ENCODE data around the gene BEAN1.
"Not testable (repeated sequence)": the region's sequence is repeated elsewhere in the genome, so short reads cannot be mapped to it uniquely, and the experiment has no call there.

BEAN1 gene

DNA sequence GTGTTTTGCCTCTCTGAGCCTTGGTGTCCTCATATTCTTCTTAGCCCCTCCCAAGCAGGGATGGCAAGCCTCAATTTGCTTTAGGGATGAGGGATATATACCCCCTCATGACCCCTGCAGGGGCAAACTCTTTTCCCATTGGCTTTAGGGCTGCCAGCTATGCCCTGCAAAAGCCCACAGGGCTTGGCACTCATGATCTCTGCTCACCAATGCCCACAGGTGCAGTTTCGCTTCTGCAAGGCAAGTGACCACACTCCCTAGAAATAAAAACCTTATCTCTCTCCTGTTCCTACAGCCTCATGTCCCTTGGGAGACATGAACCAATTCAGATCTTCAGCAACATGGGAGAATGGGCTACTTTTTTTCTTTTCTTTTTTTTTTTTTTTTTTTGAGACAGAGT is 8.8 kb downstream of the BEAN1 start:
- Histone ChIP-seq H3K4me1 (ENCODE audit: insufficient read depth, low read length) (peaks cover 14% of the 10 kb centered on the region), H3K9me3 (ENCODE audit: control insufficient read depth, insufficient read depth, low read length) (no peaks in the 10 kb centered on the region), H3K36me3 (ENCODE audit: insufficient read depth, low read length) (no peaks in the 10 kb centered on the region), H3K9ac (ENCODE audit: low read depth, low read length) (no peak overlapping the region)

DNA sequence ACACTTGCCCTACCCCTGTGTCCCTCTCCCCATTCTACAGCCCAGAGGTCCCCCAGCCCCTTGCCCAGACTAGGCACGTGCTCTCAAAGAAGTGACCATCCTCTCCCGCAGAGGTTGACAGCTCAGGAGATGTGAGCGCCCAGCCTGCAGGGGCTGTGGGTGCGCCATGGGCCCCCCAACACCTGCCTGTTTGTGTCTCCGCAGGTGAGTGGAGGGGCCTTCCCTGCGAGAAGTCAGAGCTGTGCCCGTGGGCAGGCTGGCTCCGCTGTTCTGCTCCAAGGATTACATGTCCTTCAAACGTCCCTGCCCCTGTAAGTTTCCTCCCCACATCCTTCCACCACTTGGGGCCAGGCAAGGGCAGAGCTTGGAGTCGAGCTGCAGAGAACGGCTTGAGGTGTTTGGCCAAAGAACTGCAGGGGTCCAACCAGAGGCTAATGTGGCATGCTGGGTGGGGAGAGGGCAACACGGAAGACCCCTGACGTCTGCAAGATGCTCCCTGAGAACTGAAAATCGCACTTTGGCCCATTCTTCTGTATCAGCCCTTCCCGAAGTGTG is 10.4 kb downstream of the BEAN1 start:
- no peaks in the 10 kb centered on the region for H3K36me3 ChIP-seq (ENCODE audit: insufficient read depth, low read length)
- no peaks in the 10 kb centered on the region for H3K9me3 ChIP-seq (ENCODE audit: control insufficient read depth, insufficient read depth, low read length)
- peaks cover 14% of the 10 kb centered on the region for H3K4me1 ChIP-seq (ENCODE audit: insufficient read depth, low read length)
- H3K9ac ChIP-seq (ENCODE audit: low read depth, low read length), result no peak overlapping the region

DNA sequence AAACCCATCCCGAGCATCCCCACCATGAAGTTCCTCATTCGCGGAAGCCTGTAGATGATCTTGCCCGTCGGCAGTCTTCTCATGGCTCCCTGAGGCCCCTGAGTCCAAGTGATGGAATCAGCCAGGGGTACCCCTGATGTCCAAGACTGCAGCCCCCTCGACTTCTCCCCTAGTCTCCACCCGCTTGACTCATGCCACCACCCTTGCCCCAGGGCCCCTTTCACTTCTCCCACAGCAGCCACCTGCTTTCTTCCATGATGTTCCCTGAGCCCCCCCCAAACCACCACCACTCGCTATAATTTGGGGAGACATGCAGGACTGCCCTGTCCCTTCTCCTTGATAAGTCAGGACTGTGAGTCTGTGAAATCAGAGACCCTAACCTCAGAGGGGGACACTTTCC is 11.4 kb downstream of the BEAN1 start:
- no peak overlapping the region for H3K9ac ChIP-seq (ENCODE audit: low read depth, low read length)
- H3K4me1 ChIP-seq (ENCODE audit: insufficient read depth, low read length), result peaks cover 13% of the 10 kb centered on the region
- H3K36me3 ChIP-seq (ENCODE audit: insufficient read depth, low read length), result no peaks in the 10 kb centered on the region
- no peaks in the 10 kb centered on the region for H3K9me3 ChIP-seq (ENCODE audit: control insufficient read depth, insufficient read depth, low read length)

DNA sequence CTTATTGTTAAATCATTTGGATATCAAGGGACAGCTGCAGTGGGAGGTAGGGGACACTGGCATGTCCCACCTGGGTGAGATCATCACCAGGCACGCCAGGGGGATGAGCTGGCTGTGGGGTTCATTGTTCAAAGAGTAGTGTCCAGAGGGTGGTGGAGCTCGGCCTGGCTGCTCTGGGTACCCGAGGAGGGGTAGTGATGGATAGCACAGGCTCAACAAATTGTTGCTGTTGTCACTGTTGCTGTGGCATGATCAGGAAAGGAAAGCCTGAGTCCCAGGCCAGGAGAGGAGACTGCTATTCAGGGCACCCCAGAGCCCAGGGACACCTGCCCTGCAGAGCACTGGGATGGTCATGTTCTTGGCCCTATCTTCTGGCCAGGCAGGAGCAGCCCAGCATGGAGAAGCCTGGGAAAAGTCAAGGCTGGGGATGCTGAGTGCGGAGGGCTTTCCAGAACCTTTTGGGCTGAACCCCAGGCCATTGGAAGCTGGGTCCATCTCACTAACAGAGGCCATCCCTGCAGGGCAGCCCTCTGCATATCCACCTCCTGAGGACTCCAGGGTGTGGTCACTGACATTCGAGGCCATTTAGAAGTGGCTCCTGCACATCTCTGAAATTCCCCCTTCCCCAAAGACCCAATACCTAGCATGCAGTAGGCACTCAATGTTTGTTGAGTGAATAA is 12.1 kb downstream of the BEAN1 start:
- H3K9me3 ChIP-seq (ENCODE audit: control insufficient read depth, insufficient read depth, low read length), result no peaks in the 10 kb centered on the region
- no peaks in the 10 kb centered on the region for H3K36me3 ChIP-seq (ENCODE audit: insufficient read depth, low read length)
- H3K4me1 ChIP-seq (ENCODE audit: insufficient read depth, low read length), result peaks cover 12% of the 10 kb centered on the region
- no peak overlapping the region for H3K9ac ChIP-seq (ENCODE audit: low read depth, low read length)

DNA sequence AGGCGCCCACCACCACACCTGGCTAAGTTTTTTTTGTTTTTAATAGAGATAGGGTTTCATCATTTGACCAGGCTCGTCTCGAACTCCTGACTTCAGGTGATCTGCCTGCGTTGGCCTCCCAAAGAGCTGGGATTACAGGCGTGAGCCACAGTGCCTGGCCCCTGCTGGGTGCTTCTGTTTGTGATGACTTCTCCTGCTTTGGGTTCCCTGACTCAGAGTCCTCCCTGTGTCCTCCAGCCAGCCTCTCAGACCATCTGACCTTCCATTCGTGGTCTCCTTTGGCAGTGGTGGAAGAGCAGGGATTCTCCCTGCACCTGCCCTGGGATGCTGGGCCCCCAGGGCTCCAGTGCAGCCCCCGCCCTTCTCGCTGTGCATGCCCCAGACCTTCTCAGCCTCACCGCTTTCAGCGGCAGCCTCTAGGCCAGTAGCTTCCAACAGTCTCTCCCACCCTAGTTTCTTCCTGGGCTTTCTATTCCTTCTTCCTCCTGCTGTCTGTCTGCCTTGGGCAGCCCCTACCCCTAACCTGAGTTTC is 13.2 kb downstream of the BEAN1 start:
- Histone ChIP-seq H3K9me3 (ENCODE audit: control insufficient read depth, insufficient read depth, low read length) (no peaks in the 10 kb centered on the region), H3K36me3 (ENCODE audit: insufficient read depth, low read length) (no peaks in the 10 kb centered on the region), H3K4me1 (ENCODE audit: insufficient read depth, low read length) (peaks cover 5% of the 10 kb centered on the region; the same call in 1 of the 2 replicates), H3K9ac (ENCODE audit: low read depth, low read length) (no peak overlapping the region)

DNA sequence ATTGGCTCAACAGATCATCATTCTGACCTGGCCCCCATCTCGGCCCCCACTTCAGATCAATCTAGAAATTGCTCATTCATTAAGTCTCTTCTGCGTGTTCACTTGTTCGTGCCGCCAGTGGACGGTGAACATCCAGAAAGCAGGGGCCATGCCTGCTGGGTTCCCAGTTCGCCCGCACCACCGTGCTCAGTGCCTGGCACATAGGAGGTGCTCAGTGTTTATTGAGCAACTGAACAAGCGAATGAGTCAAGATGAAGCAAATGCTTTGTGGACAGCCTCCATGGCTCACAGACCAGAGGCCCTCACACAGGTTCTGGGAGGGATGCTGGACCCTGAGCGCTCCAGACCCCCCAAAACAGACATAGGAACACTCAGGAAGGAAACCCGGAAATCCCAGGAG is 13.9 kb downstream of the BEAN1 start:
- Histone ChIP-seq H3K9ac (ENCODE audit: low read depth, low read length) (no peak overlapping the region), H3K4me1 (ENCODE audit: insufficient read depth, low read length) (peaks cover 5% of the 10 kb centered on the region; the same call in 1 of the 2 replicates)

DNA sequence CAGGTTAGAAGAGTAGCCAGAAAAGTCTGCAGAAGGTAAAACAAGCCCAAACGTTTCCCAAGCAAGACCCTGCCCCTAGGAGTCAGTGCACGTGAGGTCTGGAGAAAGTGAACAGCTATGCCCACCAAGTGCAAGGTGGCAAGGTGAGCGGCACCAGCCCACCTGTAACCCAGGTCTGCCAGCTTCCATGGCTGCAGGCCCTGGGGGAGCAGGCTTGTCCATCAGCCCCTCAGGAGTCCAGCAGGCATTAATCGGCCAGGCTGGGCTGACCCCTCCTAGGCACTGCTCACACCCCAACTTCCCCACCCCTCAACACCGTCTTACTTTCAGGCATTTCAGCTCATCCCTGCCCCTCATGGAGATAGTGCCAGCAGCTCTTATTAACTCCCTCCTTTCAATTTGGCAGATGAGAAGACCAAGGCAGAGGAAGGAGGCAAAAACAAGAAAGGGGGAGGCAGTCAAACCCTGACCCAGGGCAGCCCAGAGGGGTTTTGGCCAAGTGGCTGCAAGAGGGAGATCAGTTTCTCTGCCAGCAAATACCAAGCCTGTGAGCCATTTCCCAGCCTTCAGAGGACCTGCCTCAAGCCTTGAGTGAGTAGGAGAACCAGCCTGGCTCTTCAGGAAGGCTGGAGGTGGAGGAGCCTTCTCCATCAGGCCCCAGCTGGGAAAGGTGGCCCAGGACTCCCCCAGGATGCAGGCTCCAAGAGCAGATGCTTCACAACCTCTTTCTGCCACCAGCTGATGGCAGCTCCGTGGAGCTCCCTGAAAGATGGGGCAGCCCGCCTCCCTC is 14.7 kb downstream of the BEAN1 start:
- H3K36me3 ChIP-seq (ENCODE audit: insufficient read depth, low read length), result no peaks in the 10 kb centered on the region
- no peak overlapping the region for H3K9ac ChIP-seq (ENCODE audit: low read depth, low read length)
- H3K9me3 ChIP-seq (ENCODE audit: control insufficient read depth, insufficient read depth, low read length), result no peaks in the 10 kb centered on the region
- H3K4me1 ChIP-seq (ENCODE audit: insufficient read depth, low read length), result peaks cover 5% of the 10 kb centered on the region; the same call in 1 of the 2 replicates

More for the DNA sequence above, 13.9 kb downstream of the BEAN1 start:
- no peaks in the 10 kb centered on the region for H3K36me3 ChIP-seq (ENCODE audit: insufficient read depth, low read length)
- no peaks in the 10 kb centered on the region for H3K9me3 ChIP-seq (ENCODE audit: control insufficient read depth, insufficient read depth, low read length)

DNA sequence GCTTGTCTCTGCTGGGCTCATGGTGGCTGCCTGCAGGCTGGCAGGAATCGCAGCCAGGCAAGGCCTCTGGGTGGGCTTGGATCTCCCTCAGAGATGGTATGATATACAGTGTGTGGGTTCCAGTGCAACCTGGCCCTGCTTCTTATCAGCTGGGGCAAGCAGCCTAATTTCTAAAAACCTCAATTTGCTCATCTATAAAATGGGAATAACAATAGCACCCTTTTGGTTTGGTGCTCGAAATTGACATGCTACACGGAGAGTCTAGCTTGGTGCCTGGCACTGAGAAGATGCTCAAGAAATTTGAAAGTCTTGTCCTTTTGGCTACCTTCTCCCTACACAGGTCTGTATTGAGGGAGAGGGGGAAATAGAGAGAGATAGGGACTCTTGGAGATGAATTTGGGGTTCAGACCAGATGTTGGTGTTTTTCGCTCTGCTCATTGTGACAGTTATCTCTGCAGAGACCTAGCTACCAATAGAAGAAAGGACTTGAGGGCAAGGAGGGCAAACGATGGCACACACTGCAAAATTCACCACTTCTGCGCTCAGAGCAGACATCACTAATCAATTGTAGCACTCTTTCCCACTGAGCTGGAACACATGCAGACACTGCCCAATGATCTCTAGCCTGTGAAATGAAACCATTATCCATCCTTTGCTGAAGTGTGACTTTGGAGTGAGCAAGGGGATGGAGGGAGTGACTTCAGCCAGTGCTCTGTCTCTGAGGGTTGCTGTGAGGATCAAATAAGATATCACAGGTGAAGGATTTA is 15.6 kb downstream of the BEAN1 start:
- Histone ChIP-seq H3K4me1 (ENCODE audit: insufficient read depth, low read length) (peaks cover 5% of the 10 kb centered on the region; the same call in 1 of the 2 replicates), H3K36me3 (ENCODE audit: insufficient read depth, low read length) (no peaks in the 10 kb centered on the region), H3K9ac (ENCODE audit: low read depth, low read length) (no peak overlapping the region), H3K9me3 (ENCODE audit: control insufficient read depth, insufficient read depth, low read length) (no peaks in the 10 kb centered on the region)

DNA sequence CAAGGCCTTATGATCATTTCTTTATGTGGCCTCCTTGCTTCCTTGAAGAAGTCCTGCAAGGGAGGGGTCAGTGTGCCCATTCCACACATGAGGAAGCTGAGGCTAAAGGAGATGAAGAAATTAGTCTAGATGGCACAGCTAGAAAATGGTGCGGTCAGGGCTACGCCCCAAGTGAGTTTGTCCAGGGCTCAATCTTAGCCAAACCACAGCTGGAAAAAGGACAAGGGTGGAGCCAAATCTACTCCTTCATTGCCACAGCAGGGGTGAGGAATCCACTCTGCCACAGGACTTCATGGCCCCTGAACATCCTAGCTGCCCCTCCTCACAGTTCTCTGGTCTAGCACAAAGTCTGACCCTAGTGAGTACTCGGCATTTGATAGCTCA is 16.2 kb downstream of the BEAN1 start:
- Histone ChIP-seq H3K9ac (ENCODE audit: low read depth, low read length) (no peak overlapping the region), H3K4me1 (ENCODE audit: insufficient read depth, low read length) (0 out of 2 replicates have a peak, but pooled peaks cover 5% of the 10 kb centered on the region), H3K36me3 (ENCODE audit: insufficient read depth, low read length) (no peaks in the 10 kb centered on the region), H3K9me3 (ENCODE audit: control insufficient read depth, insufficient read depth, low read length) (no peaks in the 10 kb centered on the region)

DNA sequence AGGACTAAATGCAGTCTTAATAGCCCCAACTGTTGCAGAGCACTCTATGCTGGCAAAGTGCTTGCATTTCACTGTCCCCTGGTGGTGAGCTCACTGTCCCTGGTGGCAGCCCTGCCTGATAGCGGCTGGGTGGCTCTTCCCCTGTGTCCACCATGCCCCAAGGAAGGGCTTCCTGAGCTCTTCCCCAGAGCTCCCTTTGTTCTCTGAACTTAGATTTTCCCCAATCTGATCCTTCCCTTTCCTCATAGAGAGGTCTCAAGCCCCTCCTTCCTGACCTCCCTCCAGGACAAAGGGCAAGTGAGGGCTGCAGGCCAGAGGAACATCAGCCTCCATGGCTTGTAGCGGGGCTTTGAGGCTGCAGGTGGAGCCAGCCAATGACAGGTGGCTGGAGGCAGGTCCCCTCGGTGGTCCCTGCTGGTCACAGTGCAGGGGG is 17.0 kb downstream of the BEAN1 start:
- H3K36me3 ChIP-seq (ENCODE audit: insufficient read depth, low read length), result no peaks in the 10 kb centered on the region
- H3K9me3 ChIP-seq (ENCODE audit: control insufficient read depth, insufficient read depth, low read length), result no peaks in the 10 kb centered on the region
- H3K4me1 ChIP-seq (ENCODE audit: insufficient read depth, low read length), result 0 out of 2 replicates have a peak, but pooled peaks cover 5% of the 10 kb centered on the region
- no peak overlapping the region for H3K9ac ChIP-seq (ENCODE audit: low read depth, low read length)

DNA sequence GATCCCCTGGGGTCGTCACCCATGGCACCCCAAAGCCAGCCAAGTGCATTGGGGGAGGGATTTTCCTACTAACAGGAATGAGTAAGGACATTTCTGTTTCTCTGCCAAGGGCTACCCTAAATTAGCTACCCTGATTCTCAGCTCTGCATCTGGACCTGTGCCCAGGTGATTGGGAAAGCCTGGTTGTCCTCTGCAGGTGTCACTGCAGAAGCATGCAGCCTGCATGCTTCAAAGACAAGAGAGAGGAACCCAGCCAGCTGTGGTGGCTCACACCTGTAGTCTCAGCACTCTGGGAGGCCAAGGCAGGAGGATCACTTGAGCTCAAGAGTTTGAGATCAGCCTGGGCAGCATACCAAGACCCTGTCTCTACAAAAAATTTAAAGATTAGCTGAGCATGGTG is 19.6 kb downstream of the BEAN1 start:
- no peaks in the 10 kb centered on the region for H3K36me3 ChIP-seq (ENCODE audit: insufficient read depth, low read length)
- H3K4me1 ChIP-seq (ENCODE audit: insufficient read depth, low read length), result 0 out of 2 replicates have a peak, but pooled peaks cover 5% of the 10 kb centered on the region
- H3K9ac ChIP-seq (ENCODE audit: low read depth, low read length), result no peak overlapping the region
- no peaks in the 10 kb centered on the region for H3K9me3 ChIP-seq (ENCODE audit: control insufficient read depth, insufficient read depth, low read length)

DNA sequence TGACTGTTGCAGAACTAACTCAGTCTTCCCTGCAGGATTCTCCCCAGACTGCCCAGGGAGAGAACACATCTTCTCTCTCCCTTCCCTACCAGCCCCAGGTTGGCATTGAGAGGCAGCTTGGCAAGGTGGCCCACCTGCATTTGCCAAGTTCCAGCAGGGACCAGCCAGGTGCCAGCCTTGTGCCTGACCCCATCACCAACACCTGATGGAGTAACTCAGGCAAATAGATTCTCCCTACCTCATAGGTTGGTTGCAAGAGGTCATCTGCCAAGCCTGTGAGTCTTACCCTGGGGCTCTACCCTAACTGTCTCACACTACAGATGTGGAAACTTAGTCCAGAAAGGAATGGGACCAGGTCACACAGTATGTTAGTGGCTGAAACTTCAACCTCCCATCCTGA is 20.4 kb downstream of the BEAN1 start:
- H3K4me1 ChIP-seq (ENCODE audit: insufficient read depth, low read length), result 0 out of 2 replicates have a peak, but pooled peaks cover 5% of the 10 kb centered on the region

DNA sequence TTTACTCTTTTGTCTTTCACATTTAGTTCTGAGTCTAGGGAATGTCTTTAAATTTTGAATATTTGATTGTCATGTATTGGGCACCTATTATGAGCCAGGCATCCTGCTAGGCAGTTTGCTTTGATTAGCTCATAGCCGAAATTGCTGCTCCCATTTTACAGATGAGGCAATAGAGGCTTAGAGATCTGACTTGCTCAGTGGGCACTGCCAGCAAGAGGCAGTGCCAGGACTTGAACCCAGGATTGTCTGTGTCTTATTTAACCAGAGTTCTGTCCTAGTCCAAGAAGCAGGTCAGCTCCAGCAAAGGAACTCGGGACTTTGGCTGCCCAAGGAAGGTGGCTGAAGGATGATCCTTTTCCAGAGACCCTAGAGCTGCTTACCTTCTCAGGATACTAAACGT is 24.5 kb downstream of the BEAN1 start:
- Histone ChIP-seq H3K36me3 (ENCODE audit: insufficient read depth, low read length) (no peaks in the 10 kb centered on the region), H3K9me3 (ENCODE audit: control insufficient read depth, insufficient read depth, low read length) (no peaks in the 10 kb centered on the region), H3K4me1 (ENCODE audit: insufficient read depth, low read length) (no peaks in the 10 kb centered on the region), H3K9ac (ENCODE audit: low read depth, low read length) (no peak overlapping the region)

More for the DNA sequence above, 20.4 kb downstream of the BEAN1 start:
- H3K36me3 ChIP-seq (ENCODE audit: insufficient read depth, low read length), result no peaks in the 10 kb centered on the region
- H3K9me3 ChIP-seq (ENCODE audit: control insufficient read depth, insufficient read depth, low read length), result no peaks in the 10 kb centered on the region
- no peak overlapping the region for H3K9ac ChIP-seq (ENCODE audit: low read depth, low read length)

DNA sequence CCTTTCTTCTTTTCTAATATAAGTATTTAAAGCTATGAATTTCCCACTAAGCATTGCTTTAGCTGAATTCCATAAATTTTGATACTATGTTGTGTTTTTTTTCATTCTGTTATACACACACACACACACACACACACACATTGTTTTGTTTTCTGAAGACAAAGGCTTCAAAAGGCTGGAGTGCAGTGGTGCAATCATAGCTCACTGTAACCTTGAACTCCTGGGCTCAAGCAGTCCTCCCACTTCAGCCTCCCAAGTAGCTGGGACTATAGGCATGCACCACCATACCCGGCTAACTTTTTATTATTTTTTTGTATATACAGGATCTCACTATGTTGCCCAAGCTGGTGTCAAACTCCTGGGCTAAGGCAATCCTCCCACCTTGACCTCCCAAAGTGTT is 26.1 kb downstream of the BEAN1 start:
- not testable (repeated sequence) for H3K9me3 ChIP-seq (ENCODE audit: control insufficient read depth, insufficient read depth, low read length); H3K9ac ChIP-seq (ENCODE audit: low read depth, low read length); H3K4me1 ChIP-seq (ENCODE audit: insufficient read depth, low read length); H3K36me3 ChIP-seq (ENCODE audit: insufficient read depth, low read length)
